ENCODE results near the gene MRM1.
A peak's percentile ranks its signal among the peaks of the same experiment; 100 is the strongest.
"Not testable (repeated sequence)": the region's sequence is repeated elsewhere in the genome, so short reads cannot be mapped to it uniquely, and the experiment has no call there.

Gene MRM1

DNA sequence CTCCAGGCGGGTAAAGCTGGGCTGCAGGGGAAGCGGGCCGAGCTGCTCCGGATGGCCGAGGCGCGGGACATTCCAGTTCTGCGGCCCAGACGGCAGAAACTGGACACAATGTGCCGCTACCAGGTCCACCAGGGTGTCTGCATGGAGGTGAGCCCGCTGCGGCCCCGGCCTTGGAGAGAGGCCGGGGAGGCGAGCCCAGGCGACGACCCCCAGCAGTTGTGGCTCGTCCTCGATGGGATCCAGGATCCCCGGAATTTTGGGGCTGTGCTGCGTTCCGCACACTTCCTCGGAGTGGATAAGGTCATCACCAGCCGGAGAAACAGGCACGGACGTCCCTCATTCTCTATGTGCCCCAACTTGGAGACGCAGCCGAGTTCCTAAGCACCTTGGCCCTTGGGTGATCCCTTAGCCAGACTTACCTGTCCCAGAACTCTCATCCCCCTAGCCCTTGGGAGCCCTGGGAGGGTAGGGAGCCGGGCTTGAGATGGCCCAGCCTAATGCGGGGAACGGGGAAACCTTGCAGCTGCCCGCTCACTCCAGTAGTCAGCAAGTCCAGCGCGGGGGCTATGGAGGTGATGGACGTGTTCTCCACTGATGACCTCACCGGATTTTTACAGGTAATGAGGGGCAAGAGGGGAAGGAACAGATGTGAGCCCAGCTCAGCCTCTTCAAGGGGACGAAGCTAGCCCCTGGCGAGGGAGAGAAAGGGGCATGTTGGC is 806 bp downstream of the MRM1 start:
- DNase-seq: peak; percentile 34

DNA sequence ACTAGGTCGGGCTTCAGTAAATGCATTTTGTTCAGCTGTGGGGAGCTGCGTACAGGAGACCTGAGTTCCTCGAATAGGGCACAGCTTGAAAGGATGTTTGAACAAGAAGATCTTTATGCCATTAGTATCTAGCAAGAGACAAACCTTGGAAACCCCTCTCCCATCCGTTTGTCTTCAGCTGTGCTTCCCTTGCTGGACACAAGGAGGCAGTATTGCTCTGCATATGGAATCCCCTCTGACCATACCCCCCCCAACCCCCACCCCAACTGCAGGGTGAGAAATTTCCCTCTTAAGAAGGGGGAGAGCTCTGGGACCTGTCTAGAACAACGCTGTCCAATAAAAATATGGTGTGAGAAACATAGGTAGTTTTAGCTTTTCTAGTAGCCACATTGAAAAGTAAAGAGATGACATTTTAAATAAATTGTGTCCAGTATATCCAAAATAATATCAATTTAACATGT is 1.6 kb downstream of the MRM1 start:
- DNase-seq: peak; percentile 78

DNA sequence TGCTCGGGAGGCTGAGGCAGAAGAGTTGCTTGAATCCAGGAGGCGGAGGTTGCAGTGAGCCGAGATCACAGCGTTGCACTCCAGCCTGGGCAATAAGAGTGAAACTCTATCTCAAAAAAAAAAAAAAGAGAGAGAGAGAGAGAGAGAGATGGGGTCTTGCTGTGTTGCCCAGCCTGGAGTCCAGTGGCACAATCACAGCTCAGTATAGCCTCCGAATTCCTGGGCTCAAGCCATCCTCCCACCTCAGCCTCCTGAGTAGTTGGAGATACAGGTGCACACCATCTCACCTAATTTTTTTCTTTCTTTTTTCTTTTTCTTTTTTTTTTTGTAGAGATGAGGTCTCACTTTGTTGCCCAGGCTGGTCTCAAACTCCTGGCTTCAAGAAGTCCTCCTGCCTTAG is 3.6 kb downstream of the MRM1 start:
- DNase-seq: not testable (repeated sequence)

DNA sequence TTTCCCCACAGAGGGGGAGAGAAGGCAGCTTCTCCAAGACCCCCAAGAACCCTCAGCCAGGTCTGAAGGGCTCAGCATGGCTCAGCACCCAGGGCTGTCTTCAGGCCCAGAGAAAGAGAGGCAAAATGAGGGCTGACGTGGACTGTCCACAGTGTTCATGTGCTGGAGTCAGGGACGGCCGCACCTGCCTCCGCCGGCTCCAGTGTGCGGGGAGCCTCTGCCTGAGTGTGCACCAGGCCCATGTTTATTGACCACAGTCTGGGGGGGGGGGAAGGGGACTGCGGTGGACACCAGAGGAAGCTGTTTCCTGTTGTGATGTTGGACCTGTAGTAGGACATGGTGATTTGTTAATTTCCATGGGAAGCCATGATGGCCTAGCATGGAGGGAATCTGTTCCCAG is 6.9 kb downstream of the MRM1 start:
- no peak for DNase-seq

DNA sequence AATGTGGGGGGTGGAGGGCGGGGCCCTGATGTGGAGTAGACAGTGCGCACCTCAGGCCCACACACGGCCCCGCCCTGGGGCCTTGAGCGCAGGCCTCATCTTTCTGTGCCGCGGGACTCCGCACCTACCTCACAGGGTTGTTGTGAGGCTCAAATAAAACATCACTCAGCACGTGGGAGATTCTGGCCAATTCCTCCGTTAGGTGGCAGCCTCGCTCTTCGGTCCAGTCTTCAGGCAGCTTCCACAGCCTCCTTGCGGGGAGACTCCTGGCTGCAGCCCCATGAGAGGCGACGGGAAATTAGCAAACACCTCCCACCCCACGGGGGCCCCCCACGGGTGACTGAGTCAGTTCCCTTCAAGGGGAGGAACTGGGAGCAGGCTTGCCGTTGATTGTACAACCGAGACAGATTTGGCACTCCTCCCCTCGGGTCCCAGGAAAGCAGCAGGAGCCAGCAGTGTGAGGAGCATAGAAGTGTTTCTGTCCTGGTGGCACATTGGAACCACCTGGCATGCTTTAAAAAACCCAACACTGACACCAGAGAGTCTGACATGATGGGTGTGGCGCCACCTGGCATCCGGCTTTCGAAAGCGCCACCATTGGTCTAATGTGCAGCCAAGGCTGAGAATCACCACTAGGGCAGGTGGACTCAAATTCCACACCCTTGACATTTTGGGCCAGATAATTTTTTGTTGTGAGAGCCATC is 7.6 kb downstream of the MRM1 start:
- DNase-seq: no peak

DNA sequence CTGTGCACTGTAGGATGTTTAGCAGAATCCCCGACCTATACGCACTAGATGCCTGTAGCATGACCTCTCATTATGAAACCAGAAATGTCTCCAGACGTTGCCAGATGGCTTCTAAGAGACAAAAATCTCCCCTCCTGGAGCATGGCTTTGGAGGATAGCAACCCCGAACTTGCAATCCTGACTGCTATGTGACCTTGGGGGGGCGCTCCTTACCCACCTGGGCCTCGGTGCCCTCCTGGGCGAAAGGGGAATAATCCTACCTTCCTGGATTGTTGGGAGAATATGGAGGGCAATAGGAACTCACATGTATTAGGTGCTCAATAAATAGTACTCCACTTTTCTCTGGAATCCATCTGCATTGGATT is 8.1 kb downstream of the MRM1 start:
- no peak for DNase-seq

DNA sequence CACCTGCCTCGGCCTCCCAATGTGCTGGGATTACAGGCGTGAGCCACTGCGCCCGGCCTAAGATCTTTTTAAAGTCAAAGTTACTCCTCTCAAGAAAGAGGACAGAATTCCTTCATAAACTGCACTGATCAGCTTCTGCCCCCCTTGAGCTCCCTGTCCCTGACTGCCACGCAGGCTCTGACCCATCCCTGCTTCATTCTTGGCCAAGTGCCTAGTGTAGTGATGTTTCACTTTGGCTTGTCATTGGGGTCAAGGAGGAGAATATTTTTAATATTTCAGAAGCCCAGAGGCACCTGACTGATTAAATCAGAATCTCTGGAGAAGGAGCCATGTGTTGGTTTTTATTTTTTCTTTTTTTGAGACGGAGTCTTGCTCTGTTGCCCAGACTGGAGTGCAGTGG is 9.1 kb downstream of the MRM1 start:
- no peak for DNase-seq

DNA sequence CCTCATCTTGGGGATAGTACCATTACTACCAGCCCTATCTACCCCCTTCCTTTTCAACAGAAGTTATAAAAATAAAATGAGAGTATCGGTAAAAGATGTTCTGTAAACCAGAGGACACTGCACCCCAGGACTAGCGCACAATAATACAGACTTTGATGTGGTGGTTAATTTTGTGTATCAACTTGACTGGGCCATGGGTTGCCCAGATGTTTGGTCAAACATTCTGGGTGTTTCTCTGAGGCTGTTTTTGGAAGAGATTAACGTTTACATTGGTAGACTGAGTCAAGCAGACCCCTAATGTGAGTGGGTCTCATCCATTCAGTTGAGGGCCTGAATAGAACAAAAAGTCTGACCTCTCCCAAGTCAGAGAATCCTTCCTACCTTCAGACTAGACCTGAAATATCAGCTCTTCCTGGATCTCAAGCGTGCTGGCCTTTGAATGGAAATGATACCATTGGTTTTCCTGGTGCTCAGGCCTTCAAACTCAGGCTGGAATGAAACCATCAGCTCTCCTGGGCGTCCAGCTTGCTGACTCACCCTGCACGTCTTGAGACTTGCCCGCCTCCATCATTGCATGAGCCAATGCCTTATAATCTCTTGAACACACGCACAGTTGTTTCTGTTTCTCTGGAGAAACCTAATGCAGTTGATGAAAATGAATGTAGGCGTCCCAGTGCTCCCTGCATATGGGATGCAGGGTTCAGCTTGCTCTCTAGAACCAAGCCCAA is 10.1 kb downstream of the MRM1 start:
- DNase-seq: no peak

DNA sequence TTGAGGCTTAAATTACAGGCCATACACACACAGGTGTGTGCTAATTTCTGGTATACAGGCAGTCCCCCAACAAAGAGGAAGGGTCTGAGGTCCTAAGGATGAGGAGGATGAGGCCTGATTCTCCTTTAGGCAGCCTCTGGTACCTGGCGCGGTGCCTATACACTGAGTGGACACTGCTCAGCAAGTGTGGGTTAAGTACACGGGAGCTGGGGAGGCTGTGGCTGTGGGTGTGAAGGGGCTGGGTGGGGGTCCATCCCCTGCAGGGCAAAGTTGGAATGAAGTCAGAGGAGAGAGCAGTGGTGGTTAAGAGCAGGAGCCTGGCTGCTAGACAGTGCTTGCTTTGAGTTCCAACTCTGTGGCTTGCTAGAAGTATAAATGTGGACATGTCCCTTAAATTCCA is 10.9 kb downstream of the MRM1 start:
- no peak for DNase-seq

DNA sequence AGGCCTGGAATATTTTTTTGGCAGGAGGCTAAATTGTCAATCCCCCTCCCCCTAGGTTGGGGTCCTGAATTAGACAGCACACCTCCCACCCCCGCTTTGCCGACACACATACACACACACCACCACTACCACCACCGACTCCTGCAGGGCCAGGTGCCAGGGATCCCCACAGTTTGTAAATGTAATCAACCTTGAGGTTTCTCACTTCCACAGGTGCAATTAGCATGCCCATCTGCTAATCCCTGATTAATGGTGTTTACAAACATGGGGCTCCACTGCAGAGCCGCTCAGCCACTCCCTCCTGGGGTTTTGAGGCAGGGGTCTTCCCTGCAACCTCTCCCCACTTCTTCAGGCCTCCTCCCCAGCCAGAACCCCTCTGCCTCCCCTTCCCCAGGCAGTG is 11.8 kb downstream of the MRM1 start:
- DNase-seq: no peak

DNA sequence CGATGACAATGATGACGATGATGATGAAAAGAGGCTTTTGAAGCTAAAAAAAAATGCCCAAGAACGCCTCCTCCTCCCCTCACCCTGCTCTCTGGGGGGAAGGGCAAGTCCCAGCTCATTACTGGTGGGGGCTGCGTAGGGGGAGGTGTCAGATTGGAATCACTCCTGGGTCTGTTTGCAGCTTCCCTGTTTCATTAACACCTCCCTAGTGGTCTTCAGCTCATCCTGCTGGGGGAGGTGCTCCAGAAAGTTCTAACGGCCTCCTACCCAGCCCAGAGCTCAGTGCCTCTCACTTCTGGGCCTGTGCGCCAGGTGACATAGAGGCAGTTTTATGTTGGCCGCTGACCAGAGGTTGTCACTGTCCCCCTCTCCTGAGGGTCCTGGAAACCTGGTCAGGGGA is 12.7 kb downstream of the MRM1 start:
- no peak for DNase-seq

DNA sequence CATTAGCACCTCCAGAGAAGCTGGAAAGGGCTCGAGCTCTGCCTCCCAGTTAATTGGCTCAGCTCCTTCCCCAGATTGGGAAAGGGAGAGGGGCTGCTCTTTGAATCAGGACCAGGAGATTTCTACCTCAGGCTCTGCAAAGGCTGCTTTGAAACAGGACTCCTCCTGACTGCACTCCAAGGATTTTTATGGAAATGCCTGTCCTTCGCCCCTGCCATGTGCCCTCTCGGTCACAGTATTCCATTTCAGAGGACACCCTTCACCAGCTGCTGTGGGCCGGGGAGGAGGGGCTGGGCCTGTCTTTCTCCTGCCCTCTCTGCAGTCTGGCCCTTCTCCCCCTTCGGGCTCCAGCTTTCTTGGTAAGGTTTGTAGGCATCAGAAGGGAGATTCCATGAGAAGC is 13.6 kb downstream of the MRM1 start:
- DNase-seq: no peak

DNA sequence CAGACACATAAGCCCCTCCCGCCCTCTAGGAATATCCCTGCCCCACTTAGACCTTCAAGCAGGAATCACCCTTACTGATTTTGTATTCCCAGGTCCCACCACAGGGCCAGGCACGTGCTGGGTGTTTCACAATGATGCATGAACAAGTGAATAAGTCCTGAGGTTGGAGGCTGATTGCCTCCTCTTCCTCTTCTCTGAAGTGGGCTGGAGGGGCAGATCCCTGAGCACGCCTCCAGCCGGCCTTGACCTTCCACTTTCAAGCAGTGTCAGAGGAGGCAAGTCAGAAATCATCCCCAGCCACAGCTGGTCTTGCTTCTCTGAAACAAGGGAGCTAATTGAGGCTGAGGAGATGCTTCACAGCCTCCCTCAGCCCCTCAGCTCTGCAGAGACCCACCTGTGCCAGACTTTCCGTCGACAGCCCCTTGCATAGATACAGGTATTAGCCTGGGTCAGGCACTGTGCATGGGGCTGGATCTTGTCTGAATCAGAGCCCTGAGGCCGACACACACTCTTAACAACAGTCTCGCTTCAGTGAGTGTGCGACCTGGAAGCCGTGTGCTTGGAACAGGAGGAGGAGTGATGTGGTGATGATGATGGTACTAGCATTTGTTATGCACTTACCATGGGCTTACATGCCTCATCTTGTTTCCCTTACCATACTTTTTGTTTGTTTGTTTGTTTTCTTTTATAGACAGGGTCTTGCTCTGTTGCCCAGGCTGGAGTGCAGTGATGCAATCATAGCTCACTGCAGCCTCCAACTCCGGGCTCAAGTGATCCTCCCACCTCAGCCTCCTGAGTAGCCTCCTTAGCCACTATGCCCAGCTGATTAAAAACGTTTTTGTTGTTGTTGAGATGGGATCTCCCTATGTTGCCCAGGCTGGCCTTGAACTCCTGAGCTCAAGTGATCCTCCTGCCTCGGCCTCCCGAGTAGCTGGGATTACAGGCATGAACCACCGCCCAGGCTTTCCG is 15.0 kb downstream of the MRM1 start:
- no peak for DNase-seq

DNA sequence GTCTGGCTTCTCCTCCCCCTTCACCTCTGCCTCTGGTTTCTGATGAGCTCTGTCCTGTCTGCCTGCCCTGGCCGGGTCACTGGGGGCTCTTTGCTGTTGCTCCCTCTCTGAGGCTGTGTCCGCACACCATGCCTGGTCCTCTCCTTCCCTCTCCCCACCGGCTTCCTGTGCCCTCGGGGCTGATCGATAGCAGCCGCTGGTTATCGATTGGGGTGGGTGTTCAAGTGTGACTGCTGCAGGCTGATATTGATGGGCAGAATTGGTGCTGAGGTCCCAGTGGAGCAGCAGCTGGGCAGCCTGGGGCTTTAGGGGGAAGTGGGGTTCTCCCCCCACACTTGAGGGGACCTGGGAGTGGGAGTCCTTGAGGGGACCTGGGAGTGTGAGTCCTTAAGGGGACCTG is 16.4 kb downstream of the MRM1 start:
- DNase-seq: no peak

DNA sequence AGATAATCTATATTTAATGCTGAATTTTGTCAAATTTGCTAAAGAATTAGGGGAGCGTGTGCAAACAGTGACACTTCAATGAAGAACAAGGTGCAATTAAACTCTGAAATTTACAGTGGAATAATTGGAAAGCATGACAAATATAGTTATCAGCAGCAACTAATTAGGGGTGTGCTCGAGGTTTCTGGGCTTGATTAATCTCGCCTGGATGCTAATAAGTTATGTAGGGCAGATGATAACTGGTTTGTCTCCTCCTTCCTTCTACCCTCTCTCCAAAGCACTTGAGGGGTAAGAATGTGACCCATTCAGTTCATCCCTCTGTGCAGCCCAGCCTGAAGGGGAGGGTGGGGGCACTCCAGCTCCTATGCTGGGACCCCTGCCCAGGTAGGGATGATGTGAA is 21.9 kb downstream of the MRM1 start:
- DNase-seq: no peak

DNA sequence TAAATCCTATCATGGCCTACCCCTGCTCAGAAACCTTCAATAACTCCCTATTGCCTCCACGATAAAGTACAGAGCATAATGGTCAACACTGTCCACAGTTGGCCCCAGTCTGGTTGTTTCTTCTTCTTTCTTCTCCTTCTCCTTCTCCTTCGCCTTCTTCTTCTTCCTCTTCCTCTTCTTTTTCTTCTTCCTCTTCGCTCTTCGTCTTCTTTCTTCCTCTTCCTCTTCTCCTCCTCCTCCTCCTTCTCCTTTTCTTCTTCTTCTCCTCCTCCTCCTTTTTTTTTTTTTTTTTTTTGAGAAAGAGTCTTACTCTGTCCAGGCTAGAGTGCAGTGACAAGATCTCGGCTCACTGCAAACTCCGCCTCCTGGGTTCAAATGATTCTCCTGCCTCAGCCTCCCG is 23.8 kb downstream of the MRM1 start:
- DNase-seq: no peak

DNA sequence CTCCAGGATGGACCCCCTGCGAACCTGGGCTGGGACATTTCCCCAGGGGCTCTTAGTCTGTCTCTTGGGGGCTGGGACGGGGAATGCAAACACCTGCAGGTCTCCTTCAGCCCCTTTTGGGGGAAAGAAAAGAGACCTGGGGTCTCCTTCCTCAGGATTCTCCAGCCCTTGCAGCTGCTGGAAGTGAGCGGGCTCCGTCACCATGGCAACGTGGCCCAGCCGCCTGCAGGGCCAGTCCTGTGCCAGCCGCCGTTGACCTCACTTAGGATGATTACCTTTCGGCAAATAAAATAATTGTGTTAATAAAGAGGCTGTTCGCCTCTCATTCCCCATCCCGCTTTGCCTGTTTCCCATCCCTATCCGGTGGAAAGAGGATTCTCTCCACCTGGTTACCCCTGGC is 25.7 kb downstream of the MRM1 start:
- no peak for DNase-seq

DNA sequence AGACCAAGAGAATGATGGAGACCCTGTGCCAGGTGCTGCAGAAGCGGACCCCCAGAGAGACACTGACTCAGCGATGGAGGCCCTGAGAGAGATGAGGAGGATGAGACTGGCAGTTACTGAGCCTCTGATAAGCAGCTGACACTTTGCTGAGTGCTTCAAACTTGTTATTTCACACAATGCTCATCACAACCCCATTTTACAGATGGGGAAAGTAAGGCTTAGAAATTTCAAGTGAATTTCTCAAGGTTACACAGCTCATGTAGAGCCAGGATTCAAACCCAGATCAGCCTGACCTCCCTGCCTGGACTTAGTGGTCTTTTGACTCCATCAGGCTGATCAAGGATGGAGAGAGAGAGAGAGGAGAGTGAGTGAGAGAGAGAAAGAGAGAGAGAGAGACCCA is 27.2 kb downstream of the MRM1 start:
- DNase-seq: no peak

DNA sequence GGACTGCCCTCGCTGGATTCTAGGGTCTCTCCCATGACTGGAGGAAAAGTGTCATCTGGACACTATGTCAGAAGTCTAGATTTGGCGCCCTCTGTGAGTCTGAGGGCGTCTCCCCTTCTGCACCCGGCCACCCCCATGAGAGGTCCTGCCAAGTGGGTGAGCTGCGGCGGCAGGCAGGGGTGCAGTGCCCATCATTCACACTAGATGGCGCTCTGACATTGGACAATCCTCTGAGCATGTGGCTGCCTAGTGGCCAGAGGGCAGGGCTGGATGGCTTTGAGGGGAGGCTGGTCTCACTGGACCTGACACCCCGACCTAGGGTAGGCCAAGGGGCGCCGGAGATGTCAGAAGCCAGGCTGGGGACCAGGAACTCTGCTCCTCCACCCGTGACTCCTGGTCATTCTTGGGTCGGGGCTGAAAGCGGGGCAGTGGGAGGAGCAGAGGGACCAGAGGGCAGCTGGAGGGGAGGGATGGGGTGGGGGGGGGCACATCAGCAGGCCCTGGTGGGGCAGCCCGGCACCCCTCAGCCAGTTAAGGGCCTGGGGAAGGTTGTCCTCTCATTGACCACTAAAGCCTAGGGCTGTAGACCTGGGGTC is 28.0 kb downstream of the MRM1 start:
- peak; percentile 83 for DNase-seq

DNA sequence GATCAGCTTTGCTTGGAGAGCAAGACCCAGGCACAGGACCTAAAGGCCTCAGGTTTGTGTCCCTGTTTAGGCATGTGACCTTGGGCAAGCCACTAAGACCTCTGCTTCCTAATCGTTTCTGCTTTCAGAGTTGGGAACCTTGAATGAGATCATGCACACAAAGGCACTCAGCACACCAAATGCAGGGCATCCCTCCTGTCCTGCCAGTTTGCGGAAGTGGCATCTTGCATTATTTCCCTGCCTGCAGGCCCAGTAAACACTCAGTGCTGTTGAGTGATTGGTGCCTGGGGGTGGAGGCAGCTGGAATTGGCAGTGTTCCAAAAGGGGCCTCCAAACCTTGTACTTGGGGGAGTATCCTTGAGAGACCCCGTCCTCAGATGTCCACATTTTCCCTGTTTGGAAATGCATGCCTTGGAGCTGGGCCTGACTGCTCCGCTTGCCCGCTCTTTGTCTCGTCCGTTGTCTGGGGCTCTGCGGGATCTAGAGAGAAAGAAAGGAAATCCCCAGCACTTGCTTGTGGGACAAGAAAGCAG is 28.7 kb downstream of the MRM1 start:
- no peak for DNase-seq

DNA sequence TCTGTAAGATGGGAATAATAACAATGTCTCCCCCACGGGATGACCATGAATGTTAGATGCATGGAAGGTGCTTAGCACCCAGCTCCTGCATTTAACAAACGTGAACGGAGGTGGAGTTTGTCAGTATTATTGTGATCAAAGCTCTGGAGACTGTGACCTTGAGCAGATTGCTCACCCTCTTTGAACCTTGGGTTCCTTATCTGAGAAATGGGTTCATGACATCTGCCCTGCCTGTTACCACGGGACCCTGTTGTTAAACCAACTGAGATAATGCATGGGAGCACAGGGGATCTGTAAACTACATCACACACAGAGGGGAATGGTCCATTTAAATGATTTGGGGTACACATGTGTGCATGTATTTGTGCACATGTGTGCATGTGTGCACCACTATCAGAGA is 29.6 kb downstream of the MRM1 start:
- no peak for DNase-seq

All from stimulated activated CD4-positive, alpha-beta T cell treated with anti-CD3 and anti-CD28 coated beads, Interleukin-15, amount 100 ng/mL, for 24 hours (primary cell).